ENCODE results near the gene ATP1A3. TPM values are rescaled to one million over a fixed set of nuclear protein-coding genes. Genes with fewer than 3 reads are reported as not detected.

The ATP1A3 gene
- total RNA-seq, 1 donor from 2014 or later, result not detected

- Mint-ChIP-seq H3K27me3 (ENCODE audit: low read depth) (peaks cover 59% of the 10 kb centered on the region), H3K9me3 (no peaks in the 10 kb centered on the region), H3K4me1 (peaks cover 3% of the 10 kb centered on the region), H3K4me3 (no peak overlapping the region), H3K27ac (no peak overlapping the region), H3K36me3 (peaks cover 25% of the 10 kb centered on the region)
- TF ChIP-seq CTCF (IDR thresholded peaks at IDR 0.05; ENCODE audit: unreplicated experiment), result no peak
- DNase-seq (ENCODE audit: low spot score in 2 of 2, unreplicated experiment in 2 of 2), result no peak
Observed at GRCh38 chr19:42003506-42004294, 9.7 kb upstream of the ATP1A3 start.

- DNase-seq (ENCODE audit: low spot score in 2 of 2, unreplicated experiment in 2 of 2), result no peak
- Mint-ChIP-seq H3K36me3 (peaks cover 19% of the 10 kb centered on the region), H3K9me3 (no peaks in the 10 kb centered on the region), H3K4me3 (peak overlapping the region; percentile 20), H3K27ac (no peak overlapping the region), H3K27me3 (ENCODE audit: low read depth) (peaks cover 88% of the 10 kb centered on the region), H3K4me1 (peaks cover 6% of the 10 kb centered on the region)
- no peak for TF ChIP-seq CTCF (IDR thresholded peaks at IDR 0.05; ENCODE audit: unreplicated experiment)
Observed at GRCh38 chr19:41999878-42000208, 5.8 kb upstream of the ATP1A3 start.

GRCh38 chr19:41999071-41999877, 5.2 kb upstream of the ATP1A3 start:
- no peak overlapping the region for H3K27ac Mint-ChIP-seq
- DNase-seq (ENCODE audit: low spot score in 2 of 2, unreplicated experiment in 2 of 2), result no peak
- H3K36me3 Mint-ChIP-seq, result peaks cover 19% of the 10 kb centered on the region
- H3K4me1 Mint-ChIP-seq, result peaks cover 6% of the 10 kb centered on the region
- no peaks in the 10 kb centered on the region for H3K9me3 Mint-ChIP-seq
- peaks cover 87% of the 10 kb centered on the region for H3K27me3 Mint-ChIP-seq (ENCODE audit: low read depth)
- H3K4me3 Mint-ChIP-seq, result peak overlapping the region; percentile 20
- TF ChIP-seq CTCF (IDR thresholded peaks at IDR 0.05; ENCODE audit: unreplicated experiment), result no peak

- H3K4me3 Mint-ChIP-seq, result no peak overlapping the region
- DNase-seq (ENCODE audit: low spot score in 2 of 2, unreplicated experiment in 2 of 2), result peak in 1 of 2 experiments; percentile 67
Observed at GRCh38 chr19:41998246-41999020, 4.4 kb upstream of the ATP1A3 start.

More at GRCh38 chr19:41998246-41999020, 4.4 kb upstream of the ATP1A3 start:
- peaks cover 82% of the 10 kb centered on the region for H3K27me3 Mint-ChIP-seq (ENCODE audit: low read depth)
- no peaks in the 10 kb centered on the region for H3K9me3 Mint-ChIP-seq
- no peak overlapping the region for H3K27ac Mint-ChIP-seq
- H3K4me1 Mint-ChIP-seq, result peaks cover 8% of the 10 kb centered on the region
- peaks cover 19% of the 10 kb centered on the region for H3K36me3 Mint-ChIP-seq
- TF ChIP-seq CTCF (IDR thresholded peaks at IDR 0.05; ENCODE audit: unreplicated experiment), result peak; percentile 56

All from mesothelial cell of epicardium (in vitro differentiated cells).